GM23248 (cell line): ENCODE results near the gene BOD1.

Experiments
- EZH2 ChIP-seq: fragments of 200-600 bp; sonication (generic); IDR thresholded peaks from 2 replicates; pipeline ENCODE4 v1.6.1; 2018; ENCODE audit warnings: antibody characterized with exemption, mild to moderate bottlenecking; ENCODE audit not compliant: insufficient read depth, poor library complexity, severe bottlenecking
- EZH2phosphoT487 ChIP-seq: fragments of 200-600 bp; sonication (generic); IDR thresholded peaks from 2 replicates; pipeline ENCODE4 v1.6.1; 2018; ENCODE audit warnings: antibody characterized with exemption, moderate library complexity, mild to moderate bottlenecking, low read depth; ENCODE audit not compliant: insufficient read depth

GRCh38 chr5:173577817-173578216 is 38.6 kb downstream of the BOD1 start:
- TF ChIP-seq EZH2 (no peak), EZH2phosphoT487 (no peak)
